Activated B cell treated with CpG ODN at 0.5 μM for 24 hours (primary cell): Measurements from ENCODE around the gene COL6A2. TPM values are rescaled to one million over a fixed set of nuclear protein-coding genes. Genes with fewer than 3 reads are reported as not detected.

ENCODE experiments used
- ATAC-seq: fragments of 200-7000 bp; cut with Tn5 transposase; one replicate; pipeline ENCODE4 v1.10.0; 2021; ENCODE audit warnings: low read depth, mild to moderate bottlenecking, moderate library complexity
- CTCF ChIA-PET: fragments of 350-600 bp; sonication (Branson Sonifier 250); formaldehyde crosslinking; loops from one replicate; lab custom pipeline; 2021; ENCODE audit warnings: antibody characterized with exemption; lab: Charles Lee
- POLR2A ChIA-PET: fragments of 350-600 bp; sonication (Branson Sonifier 250); formaldehyde crosslinking; loops from one replicate; lab custom pipeline; 2021; ENCODE audit warnings: antibody characterized with exemption; lab: Charles Lee
- DNase-seq: peaks from one replicate; pipeline ENCODE4 v3.0.0; 2022
- H3K27ac Mint-ChIP-seq: one replicate; pipeline ENCODE4 v1.8.0; 2020; ENCODE audit warnings: mixed read lengths
- H3K27me3 Mint-ChIP-seq: one replicate; pipeline ENCODE4 v1.8.0; 2021; ENCODE audit warnings: mixed read lengths
- H3K36me3 Mint-ChIP-seq: one replicate; pipeline ENCODE4 v1.8.0; 2021; ENCODE audit warnings: low read depth, mixed read lengths
- H3K4me1 Mint-ChIP-seq: one replicate; pipeline ENCODE4 v1.8.0; 2021; ENCODE audit warnings: mixed read lengths
- H3K4me3 Mint-ChIP-seq: one replicate; pipeline ENCODE4 v1.8.0; 2020; ENCODE audit warnings: mild to moderate bottlenecking, mixed read lengths
- H3K9me3 Mint-ChIP-seq: one replicate; pipeline ENCODE4 v1.8.0; 2020; ENCODE audit warnings: mixed read lengths
- CTCF ChIP-seq: fragments of 200-600 bp; IDR thresholded peaks from one replicate; pipeline ENCODE4 v1.8.0; 2022; ENCODE audit warnings: antibody characterized with exemption, mild to moderate bottlenecking
- intact Hi-C: fragments of 100-400 bp; cut with micrococcal nuclease; formaldehyde crosslinking; loops from one replicate; pipeline ENCODE4 v1.15.1; 2024
- total RNA-seq: library from RNA; stranded (reverse); gene quantifications from 2 replicates; pipeline ENCODE4 v1.2.3, GENCODE V29; 2022

Gene COL6A2
- total RNA-seq, 1 donor from 2014 or later, result 0.40 TPM

DNA sequence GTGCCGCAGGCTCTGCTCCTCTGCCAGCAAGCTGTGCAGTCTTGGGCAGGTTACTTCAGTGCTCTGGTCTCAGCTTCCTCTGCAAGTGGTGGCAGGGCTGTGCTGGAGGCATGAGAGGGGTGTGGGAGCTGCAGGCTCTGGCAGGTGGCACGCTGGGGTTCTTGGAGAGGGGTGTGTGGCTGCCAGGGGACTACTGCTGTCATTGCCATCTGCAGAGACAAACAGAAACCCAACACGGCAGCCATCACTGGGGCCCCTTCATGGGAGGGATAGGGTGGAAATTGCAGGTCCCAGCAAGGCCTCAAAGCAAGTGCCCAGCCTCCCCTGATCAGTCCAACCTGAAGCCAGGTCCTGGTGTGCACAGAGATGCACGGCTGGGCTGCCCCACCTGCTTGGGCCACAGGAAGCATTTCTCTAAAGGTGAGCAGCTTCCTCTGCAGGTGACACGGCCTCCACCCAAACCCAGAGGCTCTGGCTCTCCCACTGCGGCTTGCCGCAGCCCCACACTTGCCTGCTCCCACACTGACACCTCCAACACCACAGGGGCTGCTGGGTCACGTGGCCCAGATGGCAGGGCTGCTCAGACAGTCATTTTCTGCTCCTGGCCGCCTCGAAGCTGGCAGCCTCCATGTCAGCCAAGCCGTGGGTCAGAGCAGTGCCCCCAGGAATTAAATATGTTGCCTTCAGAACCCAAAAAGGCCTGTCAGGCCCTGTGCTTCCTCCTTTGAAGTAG is 4.1 kb upstream of the COL6A2 start:
- intact Hi-C loops, result no loop called here
- DNase-seq, result peak; percentile 11
- ChIA-PET CTCF (no interaction called here), POLR2A (no interaction called here)
- ATAC-seq, result no peak
- H3K4me1 Mint-ChIP-seq, result no peaks in the 10 kb centered on the region
- H3K27ac Mint-ChIP-seq, result no peak overlapping the region
- no peak for TF ChIP-seq CTCF
- no peak overlapping the region for H3K4me3 Mint-ChIP-seq
- no peaks in the 10 kb centered on the region for H3K36me3 Mint-ChIP-seq
- peaks cover 8% of the 10 kb centered on the region for H3K9me3 Mint-ChIP-seq
- H3K27me3 Mint-ChIP-seq, result peaks cover 9% of the 10 kb centered on the region

GRCh38 chr21:46094401-46095082 is 3.4 kb upstream of the COL6A2 start:
- Mint-ChIP-seq H3K9me3 (peaks cover 8% of the 10 kb centered on the region), H3K27me3 (peaks cover 9% of the 10 kb centered on the region), H3K27ac (no peak overlapping the region), H3K4me1 (no peaks in the 10 kb centered on the region), H3K36me3 (no peaks in the 10 kb centered on the region), H3K4me3 (no peak overlapping the region)
- ATAC-seq (no peak), DNase-seq (no peak)
- POLR2A ChIA-PET, result no interaction called here
- no peak for TF ChIP-seq CTCF
- CTCF ChIA-PET, result no interaction called here
- intact Hi-C loops, result no loop called here

DNA sequence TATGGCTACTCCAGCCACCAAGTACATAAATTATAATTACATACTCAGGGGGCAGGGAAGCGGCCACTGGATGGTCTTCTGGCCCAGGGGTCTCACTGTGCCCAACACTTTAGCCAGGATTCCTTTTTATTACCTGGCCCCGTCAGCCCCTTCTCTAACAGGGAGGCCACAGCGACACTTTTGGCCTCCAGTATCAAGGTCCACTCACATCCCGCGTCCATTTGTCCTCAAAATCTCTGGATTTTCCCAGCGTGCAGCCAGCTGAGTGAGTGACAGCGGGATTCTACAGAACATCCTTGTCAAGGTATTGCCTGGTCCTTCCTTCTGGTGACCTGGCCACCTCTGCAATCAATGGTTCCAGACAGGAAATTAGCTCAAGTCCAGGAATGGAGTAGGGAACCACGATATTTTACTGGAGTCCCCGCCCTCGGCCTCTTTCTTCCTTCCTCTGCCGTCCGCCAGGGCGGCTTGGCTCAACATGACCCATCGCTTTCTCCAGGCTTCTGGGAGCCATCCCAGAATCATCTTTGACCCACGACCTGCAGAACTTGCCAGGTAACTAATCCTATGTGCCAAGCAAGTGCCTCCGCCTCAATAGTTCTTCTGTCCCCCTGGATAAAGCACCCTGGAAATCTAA is 2.7 kb upstream of the COL6A2 start:
- intact Hi-C loops, result no loop called here
- Mint-ChIP-seq H3K9me3 (peaks cover 8% of the 10 kb centered on the region), H3K27me3 (peaks cover 14% of the 10 kb centered on the region), H3K4me3 (no peak overlapping the region), H3K36me3 (no peaks in the 10 kb centered on the region), H3K4me1 (no peaks in the 10 kb centered on the region), H3K27ac (no peak overlapping the region)
- no peak for DNase-seq
- POLR2A ChIA-PET, result no interaction called here
- TF ChIP-seq CTCF, result no peak
- ATAC-seq, result no peak
- CTCF ChIA-PET, result no interaction called here

DNA sequence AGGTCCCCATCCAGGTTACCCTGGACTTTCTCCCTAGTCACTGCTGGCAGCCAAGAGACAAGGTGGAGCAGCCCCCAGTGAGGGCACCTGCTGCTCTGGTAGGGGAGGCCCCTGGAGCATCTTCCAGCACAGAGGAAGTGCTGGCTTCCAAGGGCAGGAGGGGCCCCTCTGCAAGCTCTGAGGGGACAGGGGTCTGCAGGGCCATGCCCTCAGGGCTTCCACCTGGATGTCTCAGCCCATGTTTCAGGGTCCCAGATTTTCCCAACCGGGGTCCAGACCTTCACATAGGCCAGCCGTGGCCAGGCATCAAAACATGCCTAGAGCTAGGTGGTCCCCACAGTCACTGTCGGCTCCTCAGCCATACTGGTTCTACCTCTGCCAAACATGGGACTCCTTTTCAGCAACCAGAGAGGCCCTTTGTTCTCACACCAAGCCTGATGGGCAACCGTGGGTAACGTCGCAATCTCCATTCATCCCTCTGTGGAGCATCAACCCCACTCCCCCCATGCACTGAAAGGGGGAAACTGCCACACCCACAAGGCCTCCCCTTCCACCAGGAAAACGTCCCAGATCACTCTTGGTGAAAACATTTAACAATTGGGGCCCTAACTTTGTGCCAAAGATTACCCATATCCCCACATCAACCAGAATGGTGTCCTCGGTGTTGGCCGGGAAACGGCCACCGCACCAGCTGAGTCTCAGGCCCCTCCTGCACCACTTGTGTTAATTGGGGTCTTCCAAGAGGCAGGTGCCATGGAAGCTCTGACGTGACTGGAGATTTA is 1.9 kb upstream of the COL6A2 start:
- Mint-ChIP-seq H3K9me3 (peaks cover 4% of the 10 kb centered on the region), H3K4me1 (no peaks in the 10 kb centered on the region), H3K36me3 (no peaks in the 10 kb centered on the region), H3K27me3 (peaks cover 22% of the 10 kb centered on the region), H3K27ac (no peak overlapping the region), H3K4me3 (no peak overlapping the region)
- TF ChIP-seq CTCF, result no peak
- DNase-seq (no peak), ATAC-seq (no peak)
- intact Hi-C loops, result no loop called here
- POLR2A ChIA-PET, result no interaction called here
- CTCF ChIA-PET, result no interaction called here
